Measurements from ENCODE around the gene BPI. TPM values are rescaled to one million over a fixed set of nuclear protein-coding genes. Genes with fewer than 3 reads are reported as not detected.

The BPI gene
- total and polyA plus RNA-seq, 2 donors (not counting 1 experiment from before 2014, with no cell fraction given) = 0.10 to 0.44 TPM

DNA sequence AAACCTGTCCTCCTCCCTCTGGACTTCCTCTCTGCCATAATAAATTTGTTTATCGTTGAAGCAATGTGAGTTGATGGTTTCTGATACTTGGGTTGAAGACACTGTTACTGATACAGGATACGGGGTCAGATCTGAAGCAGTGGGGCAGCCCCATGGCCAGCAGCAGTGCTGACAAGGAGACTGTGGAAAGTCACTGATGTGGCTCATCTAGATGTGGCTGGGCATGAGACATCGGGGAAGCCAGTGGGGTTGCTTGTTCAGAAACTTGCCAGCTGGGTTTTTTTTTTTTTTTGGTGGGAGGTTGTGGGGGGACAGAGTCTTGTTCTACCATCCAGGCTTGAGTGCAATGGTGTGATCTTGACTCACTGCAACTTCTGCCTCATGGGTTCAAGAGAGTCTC lies 2.6 kb upstream of the BPI start:
- DNase-seq = no peak
- ChIA-PET CTCF (no interaction called here), POLR2A (no interaction called here)
- Mint-ChIP-seq H3K4me3 (no peak overlapping the region), H3K27ac (no peak overlapping the region), H3K9me3 (ENCODE audit: insufficient read depth) (no peaks in the 10 kb centered on the region), H3K4me1 (peaks cover 12% of the 10 kb centered on the region), H3K27me3 (peaks cover 49% of the 10 kb centered on the region)
- TF ChIP-seq EZH2 (IDR thresholded peaks at IDR 0.05; ENCODE audit: borderline replicate concordance, insufficient read depth, low read depth, low read length, poor library complexity, severe bottlenecking) (no peak), CTCF (IDR thresholded peaks at IDR 0.05) (no peak)
- intact Hi-C loops (cut with micrococcal nuclease) = no loop called here
- Histone ChIP-seq H3K27ac (ENCODE audit: low read length in 2 of 2) (no peak overlapping the region), H2AFZ (ENCODE audit: insufficient read depth, low read depth, low read length, poor library complexity, severe bottlenecking) (no peak overlapping the region), H4K20me1 (ENCODE audit: control insufficient read depth, insufficient read depth, low read length, poor library complexity, severe bottlenecking) (no peaks in the 10 kb centered on the region), H3K36me3 (replicated peaks in 1 of 2; ENCODE audit: control extremely low read depth in 1 of 2, control insufficient read depth in 1 of 2, extremely low read depth in 1 of 2, insufficient read depth in 2 of 2, low read length in 1 of 2) (no peaks in the 10 kb centered on the region), H3K79me2 (ENCODE audit: control insufficient read depth, insufficient read depth, low read length) (no peaks in the 10 kb centered on the region), H3K27me3 (replicated peaks in 1 of 4; ENCODE audit: control extremely low read depth in 1 of 4, control insufficient read depth in 3 of 4, insufficient read depth in 4 of 4, low read length in 3 of 4) (peaks cover 0 to 33% (median 15%) of the 10 kb centered on the region in 4 experiments), H3K9me3 (ENCODE audit: control extremely low read depth in 1 of 3, control insufficient read depth in 2 of 3, insufficient read depth in 1 of 3, low read length in 2 of 3) (peaks cover 0 to 6% (median 0%) of the 10 kb centered on the region in 3 donors), H3K4me1 (ENCODE audit: control insufficient read depth in 2 of 2, insufficient read depth in 2 of 2, low read length in 2 of 2) (peaks cover 4 to 8% of the 10 kb centered on the region in 2 donors), H3K9ac (ENCODE audit: low read length) (no peak overlapping the region), H3K4me2 (replicated peaks; ENCODE audit: low read depth, low read length, poor library complexity, severe bottlenecking) (no peak overlapping the region), H3K4me3 (ENCODE audit: control extremely low read depth in 1 of 5, extremely low read depth in 1 of 5, insufficient read depth in 1 of 5, low read depth in 2 of 5, low read length in 4 of 5) (no peak overlapping the region)
- no peak for ATAC-seq (ENCODE audit: low read depth)
- 83% methylated on average over 2 of the region's 3 CpGs for WGBS (ENCODE audit: insufficient coverage)

DNA sequence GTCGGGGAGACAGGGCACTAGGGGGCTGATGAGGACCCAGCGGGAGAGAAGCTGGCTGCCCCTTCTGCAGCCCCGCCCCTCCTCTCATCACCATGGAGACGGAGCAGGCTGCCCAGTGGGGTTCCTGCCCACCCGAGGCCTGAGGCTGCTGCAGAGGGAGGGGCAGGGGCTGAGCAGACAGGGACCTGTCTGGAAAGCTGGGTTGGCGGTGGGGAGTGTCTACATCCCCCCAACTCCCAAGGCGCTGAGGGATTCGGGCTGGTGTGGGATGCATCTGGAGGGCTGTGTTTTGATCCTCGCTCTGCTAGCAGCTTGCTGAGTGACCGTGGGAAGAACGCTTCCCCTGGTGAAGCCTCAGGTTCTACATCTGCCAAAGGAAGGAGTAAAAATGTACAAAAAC lies 1.2 kb upstream of the BPI start:
- Mint-ChIP-seq H3K4me3 (no peak overlapping the region), H3K27ac (no peak overlapping the region), H3K27me3 (peaks cover 62% of the 10 kb centered on the region), H3K9me3 (ENCODE audit: insufficient read depth) (no peaks in the 10 kb centered on the region), H3K4me1 (peaks cover 12% of the 10 kb centered on the region)
- Histone ChIP-seq H3K79me2 (ENCODE audit: control insufficient read depth, insufficient read depth, low read length) (no peaks in the 10 kb centered on the region), H3K27ac (ENCODE audit: low read length in 2 of 2) (no peak overlapping the region), H3K4me2 (replicated peaks; ENCODE audit: low read depth, low read length, poor library complexity, severe bottlenecking) (no peak overlapping the region), H3K9me3 (ENCODE audit: control extremely low read depth in 1 of 3, control insufficient read depth in 2 of 3, insufficient read depth in 1 of 3, low read length in 2 of 3) (peaks cover 0 to 6% (median 0%) of the 10 kb centered on the region in 3 donors), H3K27me3 (replicated peaks in 1 of 4; ENCODE audit: control extremely low read depth in 1 of 4, control insufficient read depth in 3 of 4, insufficient read depth in 4 of 4, low read length in 3 of 4) (peaks cover 0 to 39% (median 18%) of the 10 kb centered on the region in 4 experiments), H3K9ac (ENCODE audit: low read length) (no peak overlapping the region), H4K20me1 (ENCODE audit: control insufficient read depth, insufficient read depth, low read length, poor library complexity, severe bottlenecking) (no peaks in the 10 kb centered on the region), H2AFZ (ENCODE audit: insufficient read depth, low read depth, low read length, poor library complexity, severe bottlenecking) (no peak overlapping the region), H3K4me3 (ENCODE audit: control extremely low read depth in 1 of 5, extremely low read depth in 1 of 5, insufficient read depth in 1 of 5, low read depth in 2 of 5, low read length in 4 of 5) (no peak overlapping the region), H3K4me1 (ENCODE audit: control insufficient read depth in 2 of 2, insufficient read depth in 2 of 2, low read length in 2 of 2) (peaks cover 4 to 8% of the 10 kb centered on the region in 2 donors), H3K36me3 (replicated peaks in 1 of 2; ENCODE audit: control extremely low read depth in 1 of 2, control insufficient read depth in 1 of 2, extremely low read depth in 1 of 2, insufficient read depth in 2 of 2, low read length in 1 of 2) (no peaks in the 10 kb centered on the region)
- intact Hi-C loops (cut with micrococcal nuclease) = no loop called here
- TF ChIP-seq CTCF (IDR thresholded peaks at IDR 0.05) (no peak), EZH2 (IDR thresholded peaks at IDR 0.05; ENCODE audit: borderline replicate concordance, insufficient read depth, low read depth, low read length, poor library complexity, severe bottlenecking) (no peak)
- POLR2A ChIA-PET = no interaction called here
- 22% methylated on average over 5 of the region's 11 CpGs for WGBS (ENCODE audit: insufficient coverage)
- ATAC-seq (ENCODE audit: low read depth) = no peak
- no peak for DNase-seq
- CTCF ChIA-PET = no interaction called here

All from B cell (primary cell).